Transverse colon (tissue), 4 donors: ENCODE results near the gene SERPINH1. TPM values are rescaled to one million over a fixed set of nuclear protein-coding genes. Genes with fewer than 3 reads are reported as not detected.

ENCODE experiments used
- DNase-seq: peaks from one replicate; pipeline ENCODE4 v3.0.0-alpha.2; 2019
- H3K27ac ChIP-seq, 4 donors: fragments of 200-600 bp; sonication (generic); 2 replicates each; pipeline ENCODE4 v1.5.1; 2016 to 2018; ENCODE audit warnings: inconsistent platforms in 4 of 4
- H3K27me3 ChIP-seq: fragments of 200-600 bp; sonication (generic); 2 replicates; pipeline ENCODE4 v1.5.1; 2017; ENCODE audit warnings: inconsistent platforms
- H3K36me3 ChIP-seq, 4 donors: fragments of 200-600 bp; sonication (generic); 2 replicates each; pipeline ENCODE4 v1.5.1; 2017 to 2019; ENCODE audit warnings: inconsistent platforms in 4 of 4
- H3K4me1 ChIP-seq, 4 donors: fragments of 200-600 bp; sonication (generic); 2 replicates each; pipeline ENCODE4 v1.5.1; 2017 to 2020; ENCODE audit warnings: inconsistent platforms in 4 of 4
- H3K4me3 ChIP-seq, 4 donors: fragments of 200-600 bp; sonication (generic); 1 replicate in 1 of 4; 2 replicates in 3 of 4; pipeline versions ENCODE4 v1.5.1 to v1.6.1; 2017 to 2019; ENCODE audit warnings: inconsistent platforms in 4 of 4
- H3K9me3 ChIP-seq, 2 donors: fragments of 200-600 bp; sonication (generic); 2 replicates each; pipeline ENCODE4 v1.5.1; 2017 to 2019; ENCODE audit warnings: inconsistent platforms in 2 of 2
- EP300 ChIP-seq: sonication (generic); formaldehyde crosslinking; IDR thresholded peaks from one replicate; pipeline ENCODE4 v1.6.1; 2017; ENCODE audit warnings: antibody characterized with exemption, low read depth
- POLR2A ChIP-seq: fragments of 450-650 bp; IDR thresholded peaks from one replicate; pipeline ENCODE4 v1.6.1; 2016; ENCODE audit warnings: antibody characterized with exemption, mild to moderate bottlenecking, moderate library complexity
- POLR2AphosphoS5 ChIP-seq, 3 donors: sonication (generic); formaldehyde crosslinking; IDR thresholded peaks; one replicate each; pipeline ENCODE4 v1.6.1; 2016; ENCODE audit warnings: antibody characterized with exemption in 3 of 3
- WGBS, 2 donors: methylation state at CpG; one replicate each; pipeline ENCODE4 v1.1.5; 2018; ENCODE audit warnings: low coverage in 1 of 2; 5-methylcytosine and 5-hydroxymethylcytosine counted together
- in situ Hi-C, 4 donors: fragments of 200-750 bp; cut with MboI; loops; one replicate each; pipeline versions ENCODE4 v1.15.0 to v1.15.1; 2017; ENCODE audit warnings: low sequenced_read_pairs in 3 of 4, low pct_ligation_motif_present in 1 of 4, low pct_unique_long_range_greater_than_20kb in 1 of 4
- intact Hi-C: fragments of 100-400 bp; cut with DNase I; formaldehyde crosslinking; loops from one replicate; pipeline ENCODE4 v1.15.1; 2023; ENCODE audit warnings: low total_unique reads
- total RNA-seq, 4 donors: library from RNA; depleted of rRNA; stranded (reverse); fragments of >200 nt; gene quantifications; one replicate each; pipeline ENCODE4 v1.1.0, GENCODE V29; 2016
- TF ChIP-seq, protein P1 (sequence below), 5 experiments: fragments of 200-600 bp in 3 of 5; fragments of 450-650 bp in 2 of 5; sonication (generic) in 3 of 5; IDR thresholded peaks; 1 replicate in 2 of 5; 2 replicates in 3 of 5; pipeline ENCODE4 v1.5.1; 2016 to 2017; ENCODE audit warnings: antibody characterized with exemption in 5 of 5, inconsistent platforms in 3 of 5, mild to moderate bottlenecking in 2 of 5, moderate library complexity in 1 of 5

SERPINH1 gene
- total RNA-seq = 100 to 1,000 TPM in 1 of 4 donors, 10 to 100 TPM in 3; 34.8 to 169 (median 76.0) TPM

DNA sequence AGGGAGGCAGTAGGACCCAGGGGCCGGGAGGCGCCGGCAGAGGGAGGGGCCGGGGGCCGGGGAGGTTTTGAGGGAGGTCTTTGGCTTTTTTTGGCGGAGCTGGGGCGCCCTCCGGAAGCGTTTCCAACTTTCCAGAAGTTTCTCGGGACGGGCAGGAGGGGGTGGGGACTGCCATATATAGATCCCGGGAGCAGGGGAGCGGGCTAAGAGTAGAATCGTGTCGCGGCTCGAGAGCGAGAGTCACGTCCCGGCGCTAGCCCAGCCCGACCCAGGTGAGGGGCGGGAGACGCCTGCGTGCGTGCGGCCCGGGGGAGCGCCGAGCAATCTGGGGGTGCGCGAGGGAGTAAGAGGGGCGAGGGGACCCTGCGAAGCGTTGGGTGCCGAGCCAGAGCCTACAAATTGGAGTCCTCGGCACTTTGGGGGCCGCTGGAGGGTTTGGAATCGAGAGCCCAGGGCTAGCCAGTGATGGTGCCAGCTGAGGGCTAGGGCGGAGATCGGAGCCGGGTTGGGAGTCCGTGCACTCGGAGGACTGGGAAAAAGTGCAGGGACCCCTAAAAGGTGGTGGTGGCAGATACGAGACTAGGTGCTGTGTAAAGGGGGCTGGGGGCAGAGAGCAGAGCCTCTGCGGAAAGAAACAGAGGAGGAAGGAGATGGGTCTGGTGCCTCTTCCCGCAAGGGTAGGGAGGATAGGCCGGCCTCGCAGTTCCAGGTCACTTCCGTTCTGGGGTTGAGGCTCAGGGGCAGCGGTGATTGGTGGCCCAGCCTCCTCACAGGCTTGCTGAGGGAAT is at the start of gene SERPINH1:
TSS of gene SERPINH1 (plus strand) at position 206 of the 788 bp plus-strand sequence. CDS start 4,097 bp downstream, outside the sequence.
- in situ Hi-C loops = no loop called here
- intact Hi-C loops = loop anchor here (5.0 kb wide), 1 partner anchor 255 kb away; the partner anchor contains the start of gene UVRAG
- Histone ChIP-seq H3K4me1 (peaks cover 51 to 90% (median 68%) of the 10 kb centered on the region in 4 donors), H3K4me3 (peak within 1 kb of the TSS; percentile 65 to 96 (median 73)), H3K27ac (peak within 1 kb of the TSS; percentile 96 to 99 (median 98)), H3K27me3 (no peaks in the 10 kb centered on the region), H3K9me3 (no peaks in the 10 kb centered on the region), H3K36me3 (peaks cover 0 to 7% (median 0%) of the 10 kb centered on the region in 4 donors)
- no peak for TF ChIP-seq EP300
- TF ChIP-seq, protein P1, sequence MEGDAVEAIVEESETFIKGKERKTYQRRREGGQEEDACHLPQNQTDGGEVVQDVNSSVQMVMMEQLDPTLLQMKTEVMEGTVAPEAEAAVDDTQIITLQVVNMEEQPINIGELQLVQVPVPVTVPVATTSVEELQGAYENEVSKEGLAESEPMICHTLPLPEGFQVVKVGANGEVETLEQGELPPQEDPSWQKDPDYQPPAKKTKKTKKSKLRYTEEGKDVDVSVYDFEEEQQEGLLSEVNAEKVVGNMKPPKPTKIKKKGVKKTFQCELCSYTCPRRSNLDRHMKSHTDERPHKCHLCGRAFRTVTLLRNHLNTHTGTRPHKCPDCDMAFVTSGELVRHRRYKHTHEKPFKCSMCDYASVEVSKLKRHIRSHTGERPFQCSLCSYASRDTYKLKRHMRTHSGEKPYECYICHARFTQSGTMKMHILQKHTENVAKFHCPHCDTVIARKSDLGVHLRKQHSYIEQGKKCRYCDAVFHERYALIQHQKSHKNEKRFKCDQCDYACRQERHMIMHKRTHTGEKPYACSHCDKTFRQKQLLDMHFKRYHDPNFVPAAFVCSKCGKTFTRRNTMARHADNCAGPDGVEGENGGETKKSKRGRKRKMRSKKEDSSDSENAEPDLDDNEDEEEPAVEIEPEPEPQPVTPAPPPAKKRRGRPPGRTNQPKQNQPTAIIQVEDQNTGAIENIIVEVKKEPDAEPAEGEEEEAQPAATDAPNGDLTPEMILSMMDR (IDR thresholded peaks at IDR 0.05) = no peak
- TF ChIP-seq POLR2A = peak; percentile 94
- peak; percentile 85 to 95 (median 93) for TF ChIP-seq POLR2AphosphoS5 (IDR thresholded peaks at IDR 0.05)
- 0% methylated on average over 51 of the region's 51 CpGs; no CpG with 5 or more reads in 1 of the 2 donors for WGBS, 2 donors
- peak; percentile 90 for DNase-seq

DNA sequence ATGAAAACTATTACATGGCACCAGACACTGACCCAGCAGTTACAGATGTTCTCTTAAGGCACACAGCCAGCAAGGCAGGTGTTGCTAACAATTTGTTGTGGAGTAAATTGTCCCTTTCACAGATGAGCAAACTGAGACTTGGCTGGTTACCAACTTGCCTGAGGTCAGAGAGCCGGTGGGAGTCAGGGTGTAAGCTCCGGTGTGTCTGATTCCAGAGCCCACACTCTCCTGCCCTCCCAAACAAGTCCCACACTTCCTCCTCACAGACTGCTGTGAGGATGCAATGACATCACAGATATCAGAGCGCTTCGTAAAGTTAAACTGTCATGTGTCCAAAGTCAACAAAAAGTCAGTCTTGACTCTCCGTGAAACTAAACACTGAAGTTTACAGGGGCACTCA is 48.8 kb upstream of the SERPINH1 start:
- no peaks in the 10 kb centered on the region for H3K4me1 ChIP-seq
- no peak for DNase-seq
- no peak overlapping the region for H3K4me3 ChIP-seq
- no peaks in the 10 kb centered on the region for H3K36me3 ChIP-seq
- H3K9me3 ChIP-seq = no peaks in the 10 kb centered on the region
- no peaks in the 10 kb centered on the region for H3K27me3 ChIP-seq
- WGBS, 2 donors = 43% methylated on average over 5 of the region's 5 CpGs; no CpG with 5 or more reads in 1 of the 2 donors
- TF ChIP-seq EP300 (no peak), POLR2A (no peak), POLR2AphosphoS5 (IDR thresholded peaks at IDR 0.05) (no peak)
- TF ChIP-seq, protein P1 (IDR thresholded peaks at IDR 0.05) = no peak
- H3K27ac ChIP-seq = no peak overlapping the region
- in situ Hi-C loops (no loop called here), intact Hi-C loops (no loop called here)

DNA sequence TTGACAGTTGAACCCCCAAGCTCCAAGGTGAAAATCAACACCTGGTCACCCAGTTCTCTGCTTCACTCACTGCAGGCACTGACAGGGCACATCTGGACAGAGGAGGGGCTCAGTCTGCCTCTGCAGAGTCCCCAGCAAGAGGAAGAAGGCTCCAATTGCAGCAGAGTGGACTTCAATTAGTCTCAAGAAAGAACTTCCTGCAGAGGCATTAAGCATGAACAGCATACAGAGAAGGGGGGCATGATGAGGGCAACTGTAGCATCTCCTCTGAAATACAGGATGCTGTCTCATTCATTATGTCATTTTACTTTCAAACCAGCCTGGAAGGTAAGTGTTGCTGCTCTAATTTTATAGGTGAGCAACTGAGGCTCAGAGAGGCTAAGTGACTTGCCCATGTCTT is 47.5 kb upstream of the SERPINH1 start:
- no peak overlapping the region for H3K27ac ChIP-seq
- intact Hi-C loops (no loop called here), in situ Hi-C loops (no loop called here)
- no peaks in the 10 kb centered on the region for H3K9me3 ChIP-seq
- DNase-seq = no peak
- TF ChIP-seq EP300 (no peak), POLR2AphosphoS5 (IDR thresholded peaks at IDR 0.05) (no peak), POLR2A (no peak)
- TF ChIP-seq, protein P1 (IDR thresholded peaks at IDR 0.05) = no peak
- no peaks in the 10 kb centered on the region for H3K36me3 ChIP-seq
- H3K27me3 ChIP-seq = no peaks in the 10 kb centered on the region
- H3K4me3 ChIP-seq = no peak overlapping the region
- no peaks in the 10 kb centered on the region for H3K4me1 ChIP-seq

DNA sequence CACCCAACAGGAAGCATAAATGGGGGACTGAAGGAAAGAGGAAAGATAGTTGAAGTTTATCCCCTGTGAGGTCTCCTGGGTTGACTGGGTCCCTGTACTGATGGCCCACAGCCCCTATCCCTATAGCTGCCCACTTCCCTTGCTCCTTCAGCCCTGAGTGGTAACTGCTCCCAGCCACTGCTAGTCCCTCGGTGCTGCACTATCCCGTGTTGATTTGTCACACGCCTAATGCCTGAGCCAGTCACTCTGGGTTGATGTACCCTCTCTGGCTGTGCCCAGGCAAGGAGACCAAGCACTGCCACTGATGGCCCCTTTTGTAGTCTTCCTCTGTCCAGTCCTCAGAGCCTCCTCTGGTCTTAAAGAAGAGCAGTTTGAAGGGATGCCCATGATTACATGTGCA is 45.9 kb upstream of the SERPINH1 start:
- Histone ChIP-seq H3K27me3 (no peaks in the 10 kb centered on the region), H3K36me3 (no peaks in the 10 kb centered on the region), H3K4me1 (no peaks in the 10 kb centered on the region), H3K9me3 (no peaks in the 10 kb centered on the region), H3K4me3 (no peak overlapping the region), H3K27ac (no peak overlapping the region)
- in situ Hi-C loops = no loop called here
- 97% methylated on average over 3 of the region's 3 CpGs; no CpG with 5 or more reads in 1 of the 2 donors for WGBS, 2 donors
- TF ChIP-seq, protein P1 (IDR thresholded peaks at IDR 0.05) = no peak
- TF ChIP-seq EP300 = no peak
- intact Hi-C loops = no loop called here
- DNase-seq = no peak
